GM18499 (cell line): ENCODE measurements around the gene ANKRD23.

ENCODE experiments used
- ATAC-seq: cut with Tn5 transposase; IDR thresholded peaks from one replicate; pipeline ENCODE4 v1.9.1; 2021; ENCODE audit warnings: moderate number of reproducible peaks; ENCODE audit not compliant: insufficient read depth, unreplicated experiment

Gene ANKRD23

DNA sequence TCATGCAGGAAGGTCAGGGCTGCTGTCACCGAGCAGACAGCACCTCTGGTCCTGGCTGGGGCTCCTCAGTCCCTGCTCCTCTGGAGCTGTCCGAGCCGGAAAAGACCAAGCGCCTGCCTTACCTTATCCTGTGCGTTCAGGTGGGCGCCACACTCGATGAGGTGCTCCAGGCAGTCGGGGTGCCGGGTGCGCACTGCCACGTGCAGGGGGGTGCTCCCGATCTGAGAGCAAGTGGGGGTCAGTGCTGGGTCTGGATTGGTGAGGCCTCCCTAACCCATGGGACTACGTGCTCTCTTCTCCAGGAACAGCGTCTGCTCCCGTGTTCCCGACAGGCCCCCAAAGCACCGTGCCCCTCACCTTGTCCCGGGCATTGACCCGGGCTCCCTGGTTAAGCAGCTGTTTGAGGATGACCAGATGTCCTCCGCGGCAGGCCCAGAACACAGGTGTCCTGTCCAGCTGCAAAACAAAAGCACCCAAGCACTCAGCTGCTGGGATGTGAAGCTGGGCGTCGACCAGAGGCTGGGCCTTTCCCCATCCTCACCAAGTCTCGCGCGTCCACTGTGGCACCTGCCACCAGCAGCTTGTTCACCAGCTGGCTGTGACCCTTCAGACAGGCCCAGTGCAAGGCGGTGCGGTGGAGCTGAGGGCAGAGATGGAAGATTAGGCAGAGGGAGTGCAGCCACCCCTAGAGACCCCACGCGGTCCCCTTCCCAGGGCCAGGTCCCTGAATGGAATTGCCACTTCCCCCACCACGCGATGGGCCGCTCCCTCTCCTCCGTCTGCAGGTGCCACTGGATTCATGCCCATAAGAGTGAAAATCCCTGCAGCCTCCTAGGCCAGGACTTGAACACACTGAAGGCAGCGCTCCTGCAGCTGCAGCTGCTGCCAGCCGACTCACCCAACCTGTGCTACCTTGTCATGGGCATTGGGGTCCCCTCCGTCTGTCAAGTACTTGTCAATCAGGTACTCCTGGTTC is 3.7 kb downstream of the ANKRD23 start:
- no peak for ATAC-seq

DNA sequence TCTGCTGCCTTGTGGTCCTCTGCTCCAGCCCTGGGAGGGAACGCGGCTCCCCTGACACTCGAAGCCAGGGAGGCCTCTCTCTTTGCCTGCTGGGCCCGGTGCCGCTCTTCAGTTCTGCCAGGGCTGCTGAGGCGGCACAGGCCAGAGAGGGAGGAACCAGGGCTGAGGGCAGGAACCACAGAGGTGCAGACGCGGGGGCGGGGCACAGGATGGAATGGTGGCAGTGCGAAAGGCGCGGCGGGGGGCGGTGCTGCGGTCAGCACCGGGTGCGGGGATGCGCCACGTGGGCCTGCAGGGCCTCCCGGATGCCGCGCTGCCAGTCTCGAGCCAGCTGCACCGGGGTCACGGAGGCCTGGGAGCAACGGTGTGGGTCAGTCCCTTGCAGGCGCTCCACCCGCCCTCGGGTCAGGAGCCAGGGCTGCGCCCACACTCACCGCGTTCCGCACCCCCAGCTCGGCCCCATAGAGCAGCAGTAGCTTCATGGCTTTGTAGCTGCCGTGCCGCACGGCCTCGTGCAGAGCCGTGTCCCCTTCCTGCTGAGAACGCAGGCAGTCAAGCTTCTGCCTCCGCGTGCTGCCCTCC is 4.4 kb downstream of the ANKRD23 start:
- ATAC-seq = no peak

DNA sequence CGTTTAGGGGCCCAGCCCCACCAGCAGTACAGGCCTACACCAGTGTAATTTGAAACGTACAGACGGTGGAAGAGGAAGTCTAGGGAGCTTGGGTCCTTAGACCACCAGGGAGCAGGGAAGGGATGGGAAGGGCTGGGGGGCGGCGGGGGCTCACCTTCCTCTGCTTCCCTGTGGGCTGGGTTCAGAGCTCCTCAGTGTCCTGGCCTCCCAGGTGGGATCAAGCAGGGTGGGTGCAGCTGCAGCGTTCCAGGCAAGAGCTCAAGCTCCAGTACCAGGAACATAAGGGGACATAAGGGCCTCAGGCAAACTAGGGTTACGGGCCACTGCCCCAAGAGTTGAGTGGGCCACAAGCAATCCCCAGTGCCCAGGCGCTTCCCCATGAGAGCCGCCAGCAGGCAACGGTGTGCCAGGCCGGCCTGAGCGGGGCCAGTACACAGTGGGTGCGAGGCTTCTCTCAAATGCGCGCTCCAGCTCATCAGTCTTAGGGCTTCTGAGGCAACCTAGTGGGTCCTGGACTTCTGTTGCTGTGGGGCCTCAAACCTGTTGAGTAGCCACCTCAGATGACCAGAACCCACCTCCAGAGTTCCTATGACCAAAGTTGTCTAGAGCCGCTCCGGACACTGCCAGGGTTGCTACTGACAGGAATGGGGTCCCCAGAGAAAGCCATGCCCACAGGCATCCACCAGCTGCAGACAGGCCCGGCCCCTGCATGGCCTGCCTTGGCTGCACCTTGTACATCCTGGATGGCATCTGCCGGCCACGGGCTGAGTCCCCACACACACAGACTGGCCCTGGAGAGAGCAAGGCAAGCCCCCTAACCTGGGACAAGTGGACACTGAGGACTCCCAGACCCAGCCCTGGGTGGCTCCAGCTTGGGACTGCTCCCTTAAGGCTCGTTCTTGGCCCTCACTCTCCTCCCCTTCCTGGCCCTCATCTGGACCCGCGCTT is 5.2 kb downstream of the ANKRD23 start:
- no peak for ATAC-seq

DNA sequence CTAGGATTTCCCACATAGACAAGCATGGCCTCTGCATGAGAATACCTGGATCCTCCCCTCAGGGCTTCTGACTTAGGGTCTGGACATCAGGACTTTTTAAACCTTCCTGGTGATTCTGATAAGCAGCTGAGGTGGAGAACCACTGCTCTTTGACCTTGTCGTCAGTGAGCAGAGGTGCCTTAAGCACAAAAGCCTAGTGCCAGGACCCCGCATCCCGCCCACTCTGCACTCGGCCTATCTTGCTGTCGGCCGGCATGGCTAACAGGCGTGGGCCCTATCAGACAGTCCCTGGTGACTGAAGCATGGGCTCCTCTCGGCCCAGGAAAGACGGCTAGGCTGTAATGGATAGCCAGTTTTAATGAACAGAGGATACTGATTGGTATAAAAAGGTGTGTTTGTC is 6.2 kb downstream of the ANKRD23 start:
- no peak for ATAC-seq

DNA sequence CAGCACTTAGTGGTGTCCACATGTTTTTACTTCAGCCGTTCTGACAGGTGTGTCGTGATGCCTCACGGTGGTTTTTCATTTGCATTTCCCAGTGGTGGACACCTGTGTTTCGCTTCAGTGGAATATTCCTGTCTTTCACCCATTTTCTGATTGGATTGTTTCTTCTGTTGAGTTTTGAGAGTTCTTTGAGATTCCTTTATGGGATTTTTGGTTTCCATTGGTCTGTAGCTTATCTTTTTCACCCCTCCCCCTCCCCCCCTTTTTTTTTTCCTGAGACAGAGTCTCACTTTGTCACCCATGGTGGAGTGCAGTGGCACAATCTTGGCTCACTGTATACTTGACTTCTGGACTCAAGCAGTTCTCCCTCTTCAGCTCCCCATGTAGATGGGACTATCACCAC is 8.0 kb downstream of the ANKRD23 start:
- ATAC-seq = no peak

GRCh38 chr2:96832754-96833507 is 10.9 kb downstream of the ANKRD23 start:
- no peak for ATAC-seq

GRCh38 chr2:96832408-96832753 is 11.4 kb downstream of the ANKRD23 start:
- ATAC-seq = no peak

GRCh38 chr2:96831679-96832078 is 12.1 kb downstream of the ANKRD23 start:
- no peak for ATAC-seq

GRCh38 chr2:96830044-96830562 is 13.7 kb downstream of the ANKRD23 start:
- no peak for ATAC-seq

- no peak for ATAC-seq
These were observed 14.9 kb downstream of the ANKRD23 start for GRCh38 chr2:96828874-96829273.

DNA sequence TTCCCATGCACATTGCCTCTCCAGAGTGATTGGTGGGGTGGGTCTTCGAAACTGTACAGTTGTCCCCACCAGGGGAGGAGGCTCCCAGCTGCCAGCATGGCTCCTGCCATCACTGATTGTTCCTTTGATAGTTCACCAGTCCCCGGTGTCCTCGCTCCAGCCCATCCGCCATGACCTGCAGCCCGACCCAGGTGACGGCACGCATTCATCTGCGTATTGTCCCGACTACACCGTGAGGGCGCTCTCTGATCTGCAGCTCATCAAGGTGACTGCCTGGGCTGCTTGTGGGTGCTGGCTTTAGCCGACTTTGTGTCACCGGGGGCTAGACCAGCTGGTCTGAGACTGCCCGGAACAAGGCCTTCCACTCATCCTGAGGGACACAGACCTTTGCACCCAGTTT is 15.4 kb downstream of the ANKRD23 start:
- ATAC-seq = no peak

DNA sequence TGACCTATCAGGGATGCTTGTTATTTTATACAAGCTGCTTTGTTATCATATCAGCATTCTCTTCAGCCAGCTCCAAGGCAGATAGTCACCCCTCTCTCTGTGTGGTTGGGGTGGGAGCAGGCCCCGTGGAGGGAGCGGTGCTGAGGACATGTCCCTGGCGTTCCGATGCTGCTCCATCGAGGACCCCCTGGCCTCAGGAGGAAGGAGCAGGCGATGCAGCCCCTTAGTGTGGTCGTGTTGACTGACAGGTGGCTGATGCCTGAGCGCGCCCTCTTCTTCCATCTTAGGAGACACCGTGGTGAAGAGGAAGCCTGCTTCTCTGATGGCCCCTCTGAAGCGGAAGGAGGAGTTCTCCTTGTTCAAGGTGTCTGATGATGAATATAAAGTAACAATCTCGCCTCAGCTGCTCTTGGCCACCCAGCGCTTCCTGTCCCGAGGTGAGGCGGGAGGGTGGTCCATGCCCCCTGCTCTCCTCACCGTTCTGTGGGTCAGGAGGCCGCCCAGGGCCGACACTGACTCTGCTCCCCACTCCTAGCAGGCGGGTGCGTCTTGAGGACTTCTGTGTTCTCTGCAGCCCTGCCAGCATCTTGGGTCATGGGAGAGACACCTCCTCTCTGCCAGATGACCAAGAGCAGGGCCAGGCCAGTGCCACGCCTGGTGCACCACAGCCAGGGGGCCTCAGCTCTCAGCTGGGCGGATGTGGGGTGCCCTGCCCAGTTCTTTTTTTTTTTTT is 17.1 kb downstream of the ANKRD23 start:
- ATAC-seq = no peak

DNA sequence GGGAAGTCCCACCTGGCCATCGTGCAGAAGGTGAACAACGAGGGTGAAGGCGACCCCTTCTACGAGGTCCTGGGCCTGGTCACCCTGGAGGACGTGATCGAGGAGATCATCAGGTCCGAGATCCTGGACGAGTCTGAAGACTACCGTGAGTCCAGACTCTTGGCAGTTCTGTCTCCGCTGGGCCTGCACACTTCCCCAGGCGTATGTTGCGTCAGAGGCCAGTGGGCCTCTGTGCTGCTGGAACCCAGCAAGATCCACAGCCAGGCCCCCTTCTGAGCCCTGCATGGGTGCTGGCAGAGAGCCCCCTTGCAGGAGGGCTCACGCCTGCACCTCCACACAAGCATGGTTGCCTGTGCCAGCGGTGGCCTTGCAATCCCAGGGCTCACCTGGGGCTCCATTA is 18.8 kb downstream of the ANKRD23 start:
- no peak for ATAC-seq

GRCh38 chr2:96824079-96824870 is 19.5 kb downstream of the ANKRD23 start:
- no peak for ATAC-seq

DNA sequence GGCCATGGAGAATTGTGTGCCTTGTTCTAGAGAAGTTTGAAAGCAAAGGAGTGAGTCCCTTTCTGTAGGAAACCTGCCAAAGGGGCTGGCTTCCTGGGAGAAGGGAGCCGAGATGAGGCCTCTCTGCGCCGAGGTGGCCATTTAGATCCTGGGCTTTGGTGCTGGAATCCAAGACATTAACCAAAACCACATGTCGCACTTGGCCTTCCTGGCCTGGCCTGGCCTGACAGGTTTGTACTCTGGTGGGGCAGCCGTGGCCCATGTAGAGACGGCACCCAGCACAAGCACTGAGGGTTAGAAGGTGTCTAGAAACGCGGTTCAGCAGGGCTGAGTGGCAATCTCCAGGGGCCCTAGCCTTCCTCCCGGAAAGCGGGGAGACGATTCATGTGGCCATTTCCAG is 20.6 kb downstream of the ANKRD23 start:
- no peak for ATAC-seq

DNA sequence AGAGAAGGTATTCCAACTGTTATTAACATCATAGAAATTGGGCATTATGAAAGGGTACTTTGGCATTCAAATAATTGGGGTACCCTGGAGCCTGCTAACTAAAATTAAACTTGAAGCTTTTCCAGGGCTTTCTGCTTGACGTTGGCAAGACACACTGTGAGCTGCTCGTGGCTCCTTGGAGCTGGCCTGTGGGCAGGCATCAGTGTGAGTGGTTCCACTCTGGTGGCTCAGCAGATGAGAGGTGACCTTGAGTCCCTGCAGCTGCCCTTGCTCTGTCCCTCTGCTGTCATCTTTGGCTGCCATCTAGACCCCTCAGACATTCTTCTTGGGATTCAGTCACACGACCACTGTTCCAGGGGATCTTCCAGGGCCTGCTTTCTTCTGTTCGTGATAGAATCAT is 21.0 kb downstream of the ANKRD23 start:
- no peak for ATAC-seq

DNA sequence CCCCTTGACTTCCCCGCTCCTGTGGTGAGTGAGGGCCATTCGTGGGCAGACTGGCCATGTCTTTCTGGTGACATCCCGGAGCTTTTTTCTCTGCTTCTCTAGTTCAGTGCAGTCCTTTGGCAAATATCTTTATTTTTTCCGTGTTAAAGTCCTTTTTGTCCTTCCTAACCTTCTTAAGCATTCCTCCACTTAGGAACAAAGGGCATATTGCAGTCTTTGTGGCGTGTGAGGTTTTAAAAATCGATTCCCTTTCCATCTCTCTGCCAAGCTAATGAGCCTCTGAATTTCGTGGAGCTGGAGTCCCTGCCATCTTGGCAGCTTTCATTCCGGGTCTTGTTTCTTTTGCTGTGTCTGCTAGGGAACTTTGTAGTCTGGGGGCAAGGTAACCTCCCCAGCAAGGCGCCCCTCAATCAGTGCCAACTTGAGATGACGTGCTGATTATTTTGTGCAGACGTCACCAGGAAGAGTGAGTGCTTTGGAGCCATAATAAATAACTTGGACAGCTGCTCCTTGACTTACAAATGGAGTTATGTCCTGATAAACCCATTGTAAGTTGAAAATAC is 22.6 kb downstream of the ANKRD23 start:
- no peak for ATAC-seq

DNA sequence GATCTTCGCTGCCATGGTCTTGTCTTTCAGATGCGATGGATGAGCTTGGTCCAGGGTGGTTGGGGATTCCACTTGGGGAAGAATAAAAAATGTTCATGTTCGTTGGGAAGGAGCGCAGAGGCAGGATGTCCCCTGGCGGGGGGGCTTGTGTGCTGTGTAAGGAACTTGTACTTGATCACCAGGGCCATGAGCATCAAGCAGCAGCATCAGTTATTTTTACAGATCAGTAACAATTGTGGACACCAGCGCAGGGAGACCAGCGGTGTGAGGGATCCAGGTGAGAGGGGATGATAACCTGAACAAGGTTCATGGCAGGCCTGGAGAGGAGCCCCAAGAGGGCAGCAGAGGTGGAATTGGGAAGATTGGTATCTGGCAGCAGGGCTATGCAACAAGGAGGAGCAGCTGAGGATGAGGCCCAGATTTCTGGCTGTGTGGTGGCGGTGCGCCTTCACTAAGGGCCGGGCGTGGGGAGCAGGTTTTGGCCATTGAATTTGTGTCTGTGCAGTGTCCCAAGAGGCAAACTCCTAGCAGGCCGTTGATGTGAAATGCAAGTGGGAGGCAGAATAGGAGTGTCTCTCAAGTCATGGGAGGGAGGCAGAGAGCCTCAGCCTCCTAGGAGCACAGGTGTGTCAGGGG is 23.8 kb downstream of the ANKRD23 start:
- ATAC-seq = no peak
